Hematopoietic multipotent progenitor cell treated with erythropoietin and hydrocortisone succinate and interleukin-3 and kit ligand, for 4 days (in vitro differentiated cells): ENCODE results near the gene CDK2AP2.
"Not testable (repeated sequence)": the region's sequence is repeated elsewhere in the genome, so short reads cannot be mapped to it uniquely, and the experiment has no call there.

Experiments
- DNase-seq: peaks from one replicate; pipeline ENCODE4 v3.0.0-alpha.2; 2015

CDK2AP2 gene

DNA sequence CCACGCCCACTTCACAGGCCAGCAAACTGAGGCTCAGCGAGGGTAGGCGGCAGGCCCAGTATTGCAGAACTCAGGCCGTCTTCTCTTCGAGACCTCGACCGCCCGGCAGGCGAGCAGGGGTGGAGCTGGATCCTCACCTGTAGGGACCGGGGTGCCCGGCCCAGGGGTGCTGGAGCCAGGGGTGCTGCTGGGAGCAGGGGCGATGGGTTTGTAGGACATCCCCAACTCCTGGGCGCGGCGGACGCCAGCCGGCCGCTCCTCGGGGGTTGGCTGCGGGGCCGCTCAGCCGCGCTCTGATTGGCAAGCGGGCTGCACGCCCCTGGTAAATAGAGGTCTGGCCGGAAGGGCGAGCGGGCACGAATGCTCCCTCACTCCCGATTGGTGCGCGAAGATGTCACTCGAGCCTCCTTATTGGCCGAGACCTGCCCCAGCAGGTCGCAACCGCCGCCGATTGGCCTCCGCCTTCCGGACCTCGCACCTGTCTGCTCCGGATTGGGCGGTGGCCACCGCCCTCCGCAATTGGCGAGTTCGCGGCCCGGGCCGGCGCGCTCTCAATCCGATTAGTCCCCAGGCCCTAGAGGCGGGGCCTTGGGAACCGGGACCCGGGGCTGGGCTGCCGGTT, at the start of gene CDK2AP2:
CDK2AP2 (minus strand) TSS at position 299 of the 622 bp plus-strand sequence; CDS start at position 219, 80 bp downstream.
- peak; percentile 100 for DNase-seq

- DNase-seq = no peak
Observed at GRCh38 chr11:67556244-67556643, 48.3 kb upstream of the CDK2AP2 start.

DNA sequence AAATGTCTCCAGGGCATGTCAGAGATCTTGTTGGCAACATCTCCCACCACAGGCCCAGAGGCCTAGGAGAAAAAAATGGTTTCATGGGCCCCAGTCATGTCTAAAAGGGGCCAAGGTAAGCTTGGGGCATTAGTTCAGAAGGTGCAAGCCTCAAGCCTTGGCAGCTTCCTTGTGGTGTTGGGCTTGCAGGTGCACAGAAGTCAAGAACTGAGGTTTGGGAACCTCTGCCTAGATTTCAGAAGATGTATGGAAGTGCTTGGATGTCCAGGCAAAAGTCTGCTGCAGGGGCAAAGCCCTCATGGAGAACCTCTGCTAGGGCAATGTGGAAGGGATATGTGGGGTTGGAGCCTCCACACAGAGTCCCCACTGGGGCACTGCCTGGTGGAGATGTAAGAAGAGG, 43.7 kb upstream of the CDK2AP2 start:
- DNase-seq = not testable (repeated sequence)

- DNase-seq = no peak
Observed at GRCh38 chr11:67551127-67551526, 43.2 kb upstream of the CDK2AP2 start.

DNA sequence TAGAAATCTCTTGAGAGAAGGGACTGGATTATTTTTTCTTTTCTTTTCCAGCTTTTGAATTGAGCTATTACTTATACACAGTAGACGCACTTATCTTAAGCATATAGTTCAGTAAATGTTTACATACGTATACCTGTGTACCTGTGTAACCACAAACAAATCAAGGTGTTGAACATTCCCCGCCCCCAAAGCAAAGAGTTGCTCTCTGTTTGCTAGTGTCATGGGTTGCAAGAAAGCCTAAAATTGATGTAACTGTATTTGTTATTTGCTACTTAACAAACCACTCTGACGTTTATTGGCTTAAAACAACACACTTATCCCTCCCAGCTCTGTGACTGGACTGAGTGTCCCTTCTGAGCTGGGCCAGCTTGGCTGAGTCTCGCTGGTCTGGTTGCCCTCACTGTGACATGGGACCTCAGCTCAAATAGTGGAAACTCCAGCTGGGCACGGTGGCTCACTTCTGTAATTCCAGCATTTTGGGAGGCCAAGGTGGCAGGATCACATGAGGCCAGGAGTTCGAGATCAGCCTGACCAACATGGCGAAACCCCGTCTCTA, 40.7 kb upstream of the CDK2AP2 start:
- no peak for DNase-seq

GRCh38 chr11:67548112-67548511, 40.1 kb upstream of the CDK2AP2 start:
- DNase-seq = not testable (repeated sequence)

- DNase-seq = peak; percentile 53
Observed at GRCh38 chr11:67545280-67545679, 37.3 kb upstream of the CDK2AP2 start.

- DNase-seq = no peak
Observed at GRCh38 chr11:67544616-67545242, 36.8 kb upstream of the CDK2AP2 start.

- DNase-seq = no peak
Observed at GRCh38 chr11:67543585-67543984, 35.6 kb upstream of the CDK2AP2 start.

- no peak for DNase-seq
Observed at GRCh38 chr11:67542971-67543370, 35.0 kb upstream of the CDK2AP2 start.

- DNase-seq = no peak
Observed at GRCh38 chr11:67542169-67542568, 34.2 kb upstream of the CDK2AP2 start.

DNA sequence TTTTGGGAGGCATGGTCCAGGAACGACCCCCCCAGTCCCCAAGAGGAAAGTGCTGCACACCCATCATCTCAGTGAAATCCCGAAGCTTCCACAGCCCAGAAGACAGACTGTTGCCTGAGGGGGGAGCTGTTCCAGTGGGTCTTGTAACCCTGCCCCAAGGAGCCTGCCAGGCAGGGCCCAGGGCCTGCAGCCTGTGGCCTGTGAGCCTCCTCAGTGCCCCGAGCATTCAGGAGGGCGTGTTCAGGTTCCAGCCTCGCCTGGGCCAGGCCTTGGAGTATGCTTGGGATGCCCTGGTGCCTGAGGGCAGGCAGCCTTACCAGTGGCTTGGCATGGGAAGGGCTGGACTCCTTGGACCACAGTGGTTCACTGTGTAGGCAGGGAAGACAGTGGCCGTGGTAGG, 33.2 kb upstream of the CDK2AP2 start:
- no peak for DNase-seq

- peak; percentile 15 for DNase-seq
Observed at GRCh38 chr11:67539550-67539949, 31.6 kb upstream of the CDK2AP2 start.

DNA sequence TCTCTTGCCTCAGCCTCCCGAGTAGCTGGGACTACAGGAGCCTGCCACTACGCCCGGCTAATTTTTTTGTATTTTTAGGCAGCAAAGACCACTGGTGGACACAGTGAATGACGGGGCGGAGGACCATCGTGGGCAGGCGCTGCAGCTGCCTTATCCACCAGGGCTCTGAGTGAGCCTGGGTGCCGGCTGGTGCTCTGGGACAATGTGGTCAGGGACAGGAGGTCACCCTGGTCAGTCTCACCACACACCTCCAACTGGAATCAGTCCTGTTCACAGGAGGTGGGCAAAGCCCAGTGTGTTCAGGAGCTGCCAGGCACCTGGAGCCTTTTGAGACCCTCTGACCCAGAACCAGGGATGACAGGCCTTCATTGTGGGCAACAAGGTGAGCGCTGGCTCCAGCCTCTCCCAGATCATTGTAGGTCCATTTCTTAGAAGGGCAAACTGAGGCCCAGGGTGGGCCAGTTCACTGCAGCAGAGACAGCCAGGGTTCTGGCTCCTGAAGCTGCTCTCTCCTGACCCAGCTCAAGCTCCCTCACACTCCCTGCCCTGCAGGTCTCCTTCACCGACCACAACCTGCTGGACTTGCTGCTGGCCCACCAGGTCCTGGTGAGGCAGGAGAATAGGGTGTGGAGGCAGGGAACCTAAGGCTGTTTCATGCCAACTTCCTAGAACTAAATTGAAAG, 31.0 kb upstream of the CDK2AP2 start:
- DNase-seq = no peak

DNA sequence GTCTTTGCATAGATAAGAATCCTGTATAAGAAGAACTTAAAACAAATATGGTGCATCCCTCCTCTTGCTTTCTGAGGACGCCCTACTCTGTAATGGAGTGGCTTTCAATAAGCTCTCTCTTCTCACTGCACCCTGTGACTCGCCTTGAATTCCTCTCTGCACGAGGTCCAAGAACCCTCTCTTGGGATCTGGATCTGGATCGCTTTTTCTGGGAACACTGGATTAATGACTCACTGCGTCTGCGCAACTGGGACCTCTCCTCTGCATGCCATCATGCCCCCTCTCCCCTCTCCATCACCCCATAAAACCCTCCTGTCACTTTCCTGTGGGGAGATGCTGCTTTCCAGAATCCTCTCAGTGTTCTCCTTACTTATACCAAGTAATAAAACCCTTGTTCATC, 30.3 kb upstream of the CDK2AP2 start:
- no peak for DNase-seq

DNA sequence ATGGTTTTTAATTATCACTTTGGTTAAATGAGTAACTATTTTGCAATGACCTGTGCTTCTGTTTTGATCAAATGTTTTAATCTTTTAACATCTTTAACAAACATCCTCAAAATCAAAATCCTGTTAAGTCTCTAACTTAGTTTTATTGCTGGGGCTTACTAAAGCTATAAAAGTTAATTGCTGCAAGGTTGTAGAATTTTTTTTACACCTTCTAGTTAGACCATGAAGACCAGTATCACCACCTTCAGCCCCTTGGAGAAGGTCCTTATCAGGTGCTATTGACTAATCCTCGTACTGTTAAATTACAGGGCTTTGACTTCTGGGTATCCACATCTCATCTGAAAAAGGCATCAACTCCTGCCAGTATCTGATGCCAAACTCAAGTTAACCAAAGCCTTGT, 27.6 kb upstream of the CDK2AP2 start:
- no peak for DNase-seq

DNA sequence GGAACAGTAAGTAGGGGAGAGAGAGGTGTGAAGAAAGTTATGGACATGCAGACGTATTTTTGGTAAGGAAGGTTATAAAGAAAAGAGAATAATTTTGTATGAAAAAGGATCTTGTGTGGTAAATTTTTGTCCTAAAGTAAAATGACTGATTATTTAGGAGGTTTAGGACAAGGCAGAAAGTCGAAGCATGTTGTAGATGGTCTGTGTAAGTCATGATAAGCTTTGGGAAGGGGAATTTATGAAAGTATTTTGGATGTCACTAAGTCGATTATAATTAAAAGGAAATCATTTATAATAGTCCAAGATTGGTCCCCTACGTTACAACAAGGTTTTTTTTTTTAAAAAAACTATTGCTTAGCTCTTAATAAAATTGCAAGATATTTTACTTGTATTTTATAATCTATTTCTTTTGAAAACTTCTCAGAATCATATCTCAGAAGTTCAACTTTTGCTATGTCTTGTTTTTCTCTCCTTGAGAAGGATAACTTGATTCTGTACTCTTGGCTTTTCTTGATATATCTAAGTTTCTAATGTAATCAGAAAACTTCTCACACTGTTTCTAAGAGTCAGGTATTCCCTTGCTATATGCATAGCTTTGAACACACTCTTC, 26.2 kb upstream of the CDK2AP2 start:
- peak; percentile 17 for DNase-seq

- no peak for DNase-seq
Observed at GRCh38 chr11:67532889-67533288, 24.9 kb upstream of the CDK2AP2 start.

- DNase-seq = no peak
Observed at GRCh38 chr11:67530282-67530592, 22.3 kb upstream of the CDK2AP2 start.

DNA sequence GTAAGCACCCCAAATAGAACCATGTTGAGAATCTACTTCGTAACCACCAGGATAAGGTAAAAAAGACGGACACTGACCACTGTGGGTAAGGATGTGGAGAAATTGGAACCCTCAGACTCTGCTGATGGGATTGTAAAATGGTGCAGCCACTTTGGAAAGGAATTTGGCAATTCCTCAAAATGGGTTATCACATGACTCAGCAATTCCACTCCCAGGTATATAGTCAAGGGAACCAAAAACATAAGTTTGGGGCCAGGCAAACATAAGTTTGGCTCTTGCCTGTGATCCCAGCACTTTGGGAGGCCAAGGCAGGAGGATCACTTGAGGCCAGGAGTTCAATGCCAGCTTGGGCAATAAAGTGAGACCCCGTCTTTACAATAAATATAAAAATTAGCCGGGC, 20.4 kb upstream of the CDK2AP2 start:
- no peak for DNase-seq

DNA sequence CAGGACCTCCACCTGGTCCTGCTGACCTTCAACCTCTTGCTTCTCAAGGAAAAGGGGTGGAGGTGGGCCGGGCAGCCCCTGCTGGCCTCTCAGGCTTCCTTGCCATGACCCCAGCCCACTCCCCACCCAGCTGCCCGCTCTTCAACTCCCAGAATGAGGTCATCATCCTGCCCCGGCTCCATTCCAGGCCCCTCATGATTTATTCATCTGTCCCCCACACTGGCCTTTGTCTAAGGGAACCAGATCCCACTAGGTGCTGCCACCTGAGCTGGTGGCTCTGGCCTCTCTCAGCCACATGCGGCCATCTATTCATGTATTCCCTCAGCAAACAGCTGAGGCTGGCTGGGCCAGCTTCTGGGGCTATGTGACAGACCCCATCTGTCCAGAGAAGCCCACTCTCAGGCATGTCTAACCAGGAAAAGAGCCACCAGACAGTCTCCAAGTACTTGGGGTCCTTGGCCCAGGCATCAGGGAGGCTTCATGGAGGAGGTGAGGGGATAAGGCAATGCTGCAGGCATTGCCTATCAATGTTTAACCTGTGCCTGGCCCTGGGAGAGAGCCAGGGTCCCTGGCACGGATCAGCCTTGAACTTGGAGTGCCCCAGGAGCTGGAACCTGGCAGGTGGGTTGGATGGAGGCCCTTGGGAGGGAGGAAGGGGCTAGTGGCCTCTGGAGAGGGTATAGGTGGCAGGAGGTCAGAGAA, 17.5 kb upstream of the CDK2AP2 start:
- DNase-seq = no peak

DNA sequence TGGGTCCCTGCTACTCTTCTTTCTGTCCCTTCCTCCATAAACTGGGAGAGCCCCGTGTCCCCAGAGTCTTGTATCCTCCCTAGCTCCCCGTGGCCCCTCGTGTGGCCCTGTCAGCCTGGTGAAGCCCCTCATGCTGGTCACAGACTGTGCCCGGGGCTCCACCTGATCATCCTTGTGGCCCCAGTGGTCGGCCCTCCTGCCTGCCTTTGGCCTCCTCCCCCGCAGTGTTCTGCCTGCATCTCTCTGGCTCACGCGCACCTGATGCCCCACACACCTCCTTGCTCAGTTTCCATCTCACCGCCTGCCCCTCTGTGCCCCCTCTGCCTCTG, 16.5 kb upstream of the CDK2AP2 start:
- no peak for DNase-seq
